Activated CD8-positive, alpha-beta memory T cell treated with anti-CD3 and anti-CD28 coated beads, Interleukin-2, amount 50 U/mL, for 24 hours (primary cell): Measurements from ENCODE around the gene CD83.
"Not testable (repeated sequence)": the region's sequence is repeated elsewhere in the genome, so short reads cannot be mapped to it uniquely, and the experiment has no call there.

Experiments used
- DNase-seq: peaks from one replicate; pipeline ENCODE4 v3.0.0-alpha.2; 2020; ENCODE audit errors: extremely low read depth

Gene CD83

GRCh38 chr6:14147891-14148290, 30.3 kb downstream of the CD83 start:
- no peak for DNase-seq

GRCh38 chr6:14148471-14148870, 30.9 kb downstream of the CD83 start:
- DNase-seq = no peak

GRCh38 chr6:14149053-14149738, 31.6 kb downstream of the CD83 start:
- DNase-seq = no peak

- no peak for DNase-seq
These were observed 32.2 kb downstream of the CD83 start for GRCh38 chr6:14149739-14150130.

- not testable (repeated sequence) for DNase-seq
These were observed 33.7 kb downstream of the CD83 start for GRCh38 chr6:14151300-14151699.

GRCh38 chr6:14151773-14152172, 34.2 kb downstream of the CD83 start:
- no peak for DNase-seq

GRCh38 chr6:14153228-14153627, 35.7 kb downstream of the CD83 start:
- no peak for DNase-seq

GRCh38 chr6:14159090-14159489, 41.5 kb downstream of the CD83 start:
- DNase-seq = no peak

- DNase-seq = no peak
These were observed 45.3 kb downstream of the CD83 start for GRCh38 chr6:14162826-14163225.

- no peak for DNase-seq
These were observed 47.5 kb downstream of the CD83 start for GRCh38 chr6:14165091-14165490.

- no peak for DNase-seq
These were observed 49.3 kb downstream of the CD83 start for GRCh38 chr6:14166839-14167238.

GRCh38 chr6:14170128-14170527, 52.6 kb downstream of the CD83 start:
- DNase-seq = no peak

GRCh38 chr6:14172562-14172961, 55.0 kb downstream of the CD83 start:
- DNase-seq = no peak

GRCh38 chr6:14174226-14174625, 56.7 kb downstream of the CD83 start:
- DNase-seq = no peak

- DNase-seq = no peak
These were observed 57.4 kb downstream of the CD83 start for GRCh38 chr6:14174996-14175395.

- no peak for DNase-seq
These were observed 58.9 kb downstream of the CD83 start for GRCh38 chr6:14176429-14176828.

GRCh38 chr6:14177413-14178082, 60.0 kb downstream of the CD83 start:
- no peak for DNase-seq

GRCh38 chr6:14178083-14178445, 60.5 kb downstream of the CD83 start:
- no peak for DNase-seq

- DNase-seq = no peak
These were observed 63.0 kb downstream of the CD83 start for GRCh38 chr6:14180609-14181008.

- DNase-seq = no peak
These were observed 65.3 kb downstream of the CD83 start for GRCh38 chr6:14182916-14183315.
